ENCODE measurements around the gene IFI27L2.

DNA sequence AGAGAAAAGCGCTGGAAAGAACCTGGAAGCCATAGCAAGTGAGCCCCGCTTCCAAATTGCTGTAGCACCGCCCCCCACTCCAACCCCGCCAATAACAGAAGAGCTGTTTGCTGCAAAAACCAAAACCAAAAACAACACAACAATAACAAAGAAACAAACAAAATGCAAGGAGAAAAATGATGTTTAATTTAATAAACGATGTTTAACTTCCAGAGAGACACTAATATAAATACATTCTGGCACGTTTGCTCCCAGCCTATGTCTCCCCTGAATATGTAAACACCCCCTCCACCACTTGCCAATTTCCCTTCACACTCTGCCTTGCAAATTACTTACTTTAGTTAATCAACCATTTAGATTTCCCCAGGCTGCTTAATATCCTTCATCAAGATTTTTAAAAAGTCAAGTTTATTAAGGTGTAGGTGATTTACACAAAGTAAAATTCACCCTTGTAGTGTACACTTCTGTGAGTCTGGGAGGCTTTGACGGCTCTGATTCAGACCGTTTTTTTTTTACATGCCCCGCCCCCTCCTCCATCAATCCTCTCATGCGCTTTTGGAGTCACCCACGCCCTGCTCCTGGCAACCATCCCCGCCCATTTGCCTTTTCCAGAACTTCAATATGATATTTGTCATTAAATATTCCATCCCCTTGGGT lies 482 bp upstream of the IFI27L2 start:
- TF ChIP-seq, protein P1, sequence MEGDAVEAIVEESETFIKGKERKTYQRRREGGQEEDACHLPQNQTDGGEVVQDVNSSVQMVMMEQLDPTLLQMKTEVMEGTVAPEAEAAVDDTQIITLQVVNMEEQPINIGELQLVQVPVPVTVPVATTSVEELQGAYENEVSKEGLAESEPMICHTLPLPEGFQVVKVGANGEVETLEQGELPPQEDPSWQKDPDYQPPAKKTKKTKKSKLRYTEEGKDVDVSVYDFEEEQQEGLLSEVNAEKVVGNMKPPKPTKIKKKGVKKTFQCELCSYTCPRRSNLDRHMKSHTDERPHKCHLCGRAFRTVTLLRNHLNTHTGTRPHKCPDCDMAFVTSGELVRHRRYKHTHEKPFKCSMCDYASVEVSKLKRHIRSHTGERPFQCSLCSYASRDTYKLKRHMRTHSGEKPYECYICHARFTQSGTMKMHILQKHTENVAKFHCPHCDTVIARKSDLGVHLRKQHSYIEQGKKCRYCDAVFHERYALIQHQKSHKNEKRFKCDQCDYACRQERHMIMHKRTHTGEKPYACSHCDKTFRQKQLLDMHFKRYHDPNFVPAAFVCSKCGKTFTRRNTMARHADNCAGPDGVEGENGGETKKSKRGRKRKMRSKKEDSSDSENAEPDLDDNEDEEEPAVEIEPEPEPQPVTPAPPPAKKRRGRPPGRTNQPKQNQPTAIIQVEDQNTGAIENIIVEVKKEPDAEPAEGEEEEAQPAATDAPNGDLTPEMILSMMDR (IDR thresholded peaks at IDR 0.05; ENCODE audit: insufficient read depth, low read length) = no peak
- TF ChIP-seq SPI1 (IDR thresholded peaks at IDR 0.05; ENCODE audit: borderline replicate concordance, low read depth) = no peak

All from HL-60 (cell line).